HG03064 (cell line): ENCODE measurements around the gene PTPRR.

Experiments
- ATAC-seq: cut with Tn5 transposase; IDR thresholded peaks from one replicate; pipeline ENCODE4 v1.9.1; 2021; ENCODE audit warnings: low read depth; ENCODE audit not compliant: unreplicated experiment

The PTPRR gene, protein sequence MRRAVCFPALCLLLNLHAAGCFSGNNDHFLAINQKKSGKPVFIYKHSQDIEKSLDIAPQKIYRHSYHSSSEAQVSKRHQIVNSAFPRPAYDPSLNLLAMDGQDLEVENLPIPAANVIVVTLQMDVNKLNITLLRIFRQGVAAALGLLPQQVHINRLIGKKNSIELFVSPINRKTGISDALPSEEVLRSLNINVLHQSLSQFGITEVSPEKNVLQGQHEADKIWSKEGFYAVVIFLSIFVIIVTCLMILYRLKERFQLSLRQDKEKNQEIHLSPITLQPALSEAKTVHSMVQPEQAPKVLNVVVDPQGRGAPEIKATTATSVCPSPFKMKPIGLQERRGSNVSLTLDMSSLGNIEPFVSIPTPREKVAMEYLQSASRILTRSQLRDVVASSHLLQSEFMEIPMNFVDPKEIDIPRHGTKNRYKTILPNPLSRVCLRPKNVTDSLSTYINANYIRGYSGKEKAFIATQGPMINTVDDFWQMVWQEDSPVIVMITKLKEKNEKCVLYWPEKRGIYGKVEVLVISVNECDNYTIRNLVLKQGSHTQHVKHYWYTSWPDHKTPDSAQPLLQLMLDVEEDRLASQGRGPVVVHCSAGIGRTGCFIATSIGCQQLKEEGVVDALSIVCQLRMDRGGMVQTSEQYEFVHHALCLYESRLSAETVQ

GRCh38 chr12:70920251-70920851 is at the start of gene PTPRR:
Gene PTPRR, minus strand, starts transcription at chr12:70920738. Its CDS starts 348 bp downstream, at chr12:70920390.
- ATAC-seq, result no peak

- ATAC-seq, result no peak
These were observed 46.7 kb upstream of the PTPRR start for GRCh38 chr12:70966996-70967790.

DNA sequence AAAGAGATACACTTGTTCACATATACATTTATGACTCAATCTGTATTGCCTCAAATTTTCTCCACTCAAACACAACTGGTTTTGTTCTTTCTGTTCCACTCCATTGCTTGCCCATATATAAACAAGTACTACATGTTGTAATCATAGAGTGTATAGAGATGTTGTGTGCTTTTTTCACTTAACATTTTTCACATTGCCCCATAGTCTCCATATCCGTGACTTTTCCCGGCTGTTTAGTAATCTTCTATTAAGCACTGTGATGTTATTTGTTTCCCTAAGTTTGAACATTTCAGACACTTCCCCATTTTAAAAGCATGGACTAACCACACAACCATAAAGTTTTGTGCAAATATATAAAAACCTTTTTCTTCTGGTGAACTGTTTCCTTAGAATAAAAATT is 45.5 kb upstream of the PTPRR start:
- no peak for ATAC-seq

GRCh38 chr12:70964867-70965510 is 44.5 kb upstream of the PTPRR start:
- no peak for ATAC-seq

DNA sequence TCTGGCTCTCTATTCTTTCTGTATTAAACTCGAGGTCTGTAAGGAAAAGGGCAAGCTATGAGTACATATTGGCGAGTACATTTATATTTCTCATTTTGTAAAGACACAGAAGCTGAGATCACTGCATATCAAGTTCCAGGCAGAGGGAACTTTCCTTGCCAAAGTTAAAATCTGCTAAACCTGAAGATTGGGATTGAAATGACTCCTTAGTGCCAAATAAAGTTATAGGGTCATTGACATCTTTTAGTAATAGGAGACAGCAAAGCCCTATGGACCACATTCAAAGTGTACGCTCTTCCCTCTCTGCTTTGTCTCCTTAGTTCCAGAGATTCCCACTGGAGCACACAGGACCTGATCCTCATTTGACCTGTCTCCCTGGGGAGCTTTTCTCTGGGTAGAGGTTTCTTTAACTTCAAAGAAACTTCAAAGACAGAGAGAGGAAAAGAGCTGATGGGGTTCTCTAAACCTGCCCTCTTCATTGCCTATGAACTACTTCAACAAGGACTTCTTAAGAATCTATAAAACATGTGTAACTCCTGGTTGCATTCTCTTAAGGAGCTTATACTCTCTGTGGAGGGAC is 42.6 kb upstream of the PTPRR start:
- no peak for ATAC-seq

DNA sequence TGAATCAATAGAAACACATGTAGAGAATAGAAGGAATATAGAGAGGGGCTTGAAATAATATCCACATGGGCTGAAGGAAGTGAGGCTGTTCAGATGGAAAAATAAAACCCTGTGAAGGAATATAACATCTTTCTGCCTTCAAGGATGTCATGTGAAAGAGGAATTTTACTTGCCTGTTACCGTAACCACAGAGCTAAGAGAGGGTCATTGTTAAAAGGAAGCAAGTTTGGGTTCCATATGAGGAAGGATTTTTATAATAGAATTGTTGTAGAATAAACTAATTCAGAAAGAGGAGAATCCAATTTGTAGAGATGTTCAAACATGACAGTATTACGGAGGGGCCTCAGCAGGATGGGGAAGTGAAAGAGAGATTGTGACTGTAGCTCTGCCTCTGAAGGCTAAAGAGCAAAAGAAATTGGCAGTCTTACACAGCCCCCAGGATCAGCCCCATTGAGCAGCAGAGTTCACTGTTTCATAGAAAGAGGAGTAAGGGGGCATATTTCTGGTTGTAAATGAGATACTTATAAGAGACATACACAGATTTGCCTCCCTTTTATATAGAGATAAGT is 41.8 kb upstream of the PTPRR start:
- no peak for ATAC-seq

- ATAC-seq, result no peak
These were observed 39.9 kb upstream of the PTPRR start for GRCh38 chr12:70960484-70960883.

GRCh38 chr12:70955415-70955814 is 34.9 kb upstream of the PTPRR start:
- ATAC-seq, result no peak

GRCh38 chr12:70950451-70950850 is 29.9 kb upstream of the PTPRR start:
- ATAC-seq, result no peak

DNA sequence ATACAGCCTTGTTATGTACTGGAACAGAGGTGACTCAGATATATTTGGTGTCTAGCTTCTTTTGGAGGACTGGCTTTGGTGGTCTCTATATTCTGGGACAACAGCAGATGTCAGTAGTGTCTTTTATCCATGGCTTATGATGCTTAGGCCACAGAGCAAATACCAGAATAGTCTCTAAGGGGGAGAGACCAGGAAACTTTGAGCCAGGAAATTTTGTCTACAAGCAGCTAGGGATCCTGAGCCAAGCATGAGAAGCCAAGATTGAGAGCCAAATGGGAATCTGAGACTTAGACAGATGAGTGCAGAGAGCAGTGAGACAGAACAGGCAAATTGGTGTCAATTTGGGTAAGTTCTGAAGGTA is 28.4 kb upstream of the PTPRR start:
- no peak for ATAC-seq

- ATAC-seq, result no peak
These were observed 27.9 kb upstream of the PTPRR start for GRCh38 chr12:70948236-70948975.

GRCh38 chr12:70936203-70936813 is 15.8 kb upstream of the PTPRR start:
- no peak for ATAC-seq

DNA sequence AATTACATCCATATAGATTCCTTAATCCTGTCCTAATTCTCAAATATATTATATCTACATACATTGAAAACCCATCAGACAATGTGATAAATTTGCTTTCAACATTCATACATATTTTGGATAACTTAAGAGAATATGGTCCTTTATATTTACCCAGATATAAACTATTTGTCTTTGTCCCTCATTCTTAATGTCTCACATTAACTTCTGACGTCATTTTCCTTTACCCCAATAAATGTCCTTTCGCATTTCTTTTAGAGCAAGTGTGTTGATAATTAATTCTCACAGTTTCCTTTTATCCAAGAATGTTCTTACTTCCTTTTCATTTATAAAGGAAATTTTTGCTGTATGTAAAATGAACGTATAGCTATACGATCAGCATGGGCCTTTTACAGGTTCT is 12.6 kb upstream of the PTPRR start:
- ATAC-seq, result no peak

- ATAC-seq, result no peak
These were observed 8.5 kb upstream of the PTPRR start for GRCh38 chr12:70929029-70929428.

- no peak for ATAC-seq
These were observed 7.5 kb upstream of the PTPRR start for GRCh38 chr12:70928071-70928470.

DNA sequence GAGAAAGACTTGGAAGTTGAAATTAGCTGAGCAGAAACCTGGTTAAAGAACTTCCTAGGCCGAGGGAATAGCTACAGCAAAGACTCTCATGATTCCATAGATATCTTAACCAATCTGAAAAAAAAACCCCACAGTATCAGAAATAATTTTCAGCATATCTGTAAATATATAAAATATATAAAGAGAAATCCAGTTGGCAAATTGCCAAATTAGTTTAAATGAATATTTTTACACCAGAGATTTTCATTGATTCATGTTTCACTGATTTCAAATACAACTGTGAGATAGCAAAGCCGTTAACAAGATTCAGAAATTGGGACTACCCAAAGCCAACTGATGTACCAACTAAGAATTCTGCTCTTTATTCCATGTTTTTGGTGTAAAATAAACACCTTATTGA is 6.8 kb upstream of the PTPRR start:
- no peak for ATAC-seq

DNA sequence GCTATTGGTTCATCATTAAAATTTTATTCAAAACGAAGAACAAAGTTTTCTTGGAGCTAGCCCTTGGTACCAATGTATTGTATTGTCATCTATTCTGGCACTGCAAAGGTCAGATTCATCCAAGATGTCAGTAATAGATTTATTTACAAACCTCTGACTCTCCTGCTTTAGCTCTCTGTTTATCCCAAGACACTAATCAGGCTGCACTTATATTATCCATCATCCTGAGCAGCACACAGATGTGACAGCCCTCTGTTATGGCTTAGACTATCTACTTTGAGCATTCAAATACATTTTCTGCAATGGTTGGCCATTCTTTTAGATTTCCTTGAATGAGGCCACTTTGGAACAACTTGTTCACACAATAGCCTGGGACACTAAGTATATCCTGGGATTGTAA is 5.0 kb upstream of the PTPRR start:
- no peak for ATAC-seq

GRCh38 chr12:70920891-70921290 is 353 bp upstream of the PTPRR start:
- ATAC-seq, result no peak

DNA sequence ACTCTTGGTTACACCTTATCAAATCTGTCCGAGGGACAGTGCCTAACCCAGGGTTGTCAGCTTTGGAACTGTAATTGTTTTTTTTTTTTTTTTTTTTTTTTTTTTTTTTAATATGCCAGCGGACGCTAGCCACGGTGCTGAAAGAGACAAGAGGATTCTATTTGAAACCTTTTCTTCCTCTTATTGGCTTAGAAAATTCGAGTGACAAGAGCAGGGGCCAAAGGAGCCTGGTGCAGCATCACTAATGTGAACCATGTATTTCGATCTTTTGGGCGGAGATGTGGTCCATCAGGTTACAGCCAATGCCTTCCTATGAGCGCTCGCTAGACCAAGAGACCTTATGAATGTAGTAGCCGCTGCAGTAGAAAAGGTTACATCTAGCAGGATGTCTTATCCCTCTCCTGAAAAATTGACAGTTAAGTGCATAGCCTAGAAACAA is 922 bp downstream of the PTPRR start:
- ATAC-seq, result no peak
